Stimulated activated CD8-positive, alpha-beta memory T cell treated with anti-CD3 and anti-CD28 coated beads, Interleukin-7, amount 100 ng/mL, for 1 hour (primary cell): ENCODE results near the gene EXO1.
"Not testable (repeated sequence)": the region's sequence is repeated elsewhere in the genome, so short reads cannot be mapped to it uniquely, and the experiment has no call there.

ENCODE experiments used
- DNase-seq, 2 donors: peaks; one replicate each; pipeline ENCODE4 v3.0.0-alpha.2; 2020; ENCODE audit warnings: low read depth in 2 of 2

Gene EXO1

DNA sequence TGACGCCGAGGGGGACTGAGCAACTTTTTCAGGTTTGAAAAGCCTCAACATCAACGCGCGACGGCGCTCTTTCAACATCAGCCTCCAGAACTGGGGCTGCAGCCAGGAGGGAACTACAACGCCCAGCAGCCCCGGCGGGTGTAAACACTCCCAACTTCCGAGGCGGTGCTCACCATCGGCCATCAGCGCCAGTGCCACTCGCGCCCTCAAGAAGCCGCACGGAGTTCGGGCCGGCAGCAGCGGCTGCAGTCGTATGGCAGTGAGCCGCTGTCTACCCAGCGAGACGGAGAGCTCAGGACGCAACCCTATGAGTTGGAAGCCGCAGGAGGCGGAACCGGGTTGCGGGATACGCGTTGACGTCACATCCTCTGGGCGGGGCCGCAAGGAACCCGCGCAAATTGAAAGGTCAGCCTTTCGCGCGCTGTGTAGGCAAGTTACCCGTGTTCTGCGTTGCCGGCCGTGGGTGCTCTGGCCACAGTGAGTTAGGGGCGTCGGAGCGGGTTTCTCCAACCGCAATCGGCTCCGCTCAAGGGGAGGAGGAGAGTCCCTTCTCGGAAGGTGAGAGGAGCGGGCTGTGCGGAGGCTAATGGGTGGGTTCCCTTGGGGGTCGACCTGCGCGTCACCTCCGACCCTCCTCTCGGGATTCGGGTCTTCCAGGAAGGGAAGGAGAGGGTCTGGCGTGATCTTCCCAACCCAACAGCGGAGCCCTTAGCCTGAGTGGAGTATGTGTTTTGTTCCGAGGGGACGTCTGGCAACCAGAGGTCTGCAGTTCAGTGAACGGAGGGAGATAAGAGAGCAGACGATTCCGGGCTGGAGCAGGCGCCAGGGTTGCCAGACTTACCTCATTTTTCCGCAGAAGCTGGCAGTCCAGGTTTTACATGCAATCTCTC lies at the start of gene EXO1:
Gene EXO1 (plus strand): TSS at position 409 of the 890 bp plus-strand sequence. CDS start 2,222 bp downstream, outside the sequence.
- DNase-seq = peak; percentile 69 to 75

GRCh38 chr1:241799416-241799815 lies 48.6 kb upstream of the EXO1 start:
- DNase-seq = no peak

- no peak for DNase-seq
Observed at GRCh38 chr1:241800640-241801039, 47.4 kb upstream of the EXO1 start.

DNA sequence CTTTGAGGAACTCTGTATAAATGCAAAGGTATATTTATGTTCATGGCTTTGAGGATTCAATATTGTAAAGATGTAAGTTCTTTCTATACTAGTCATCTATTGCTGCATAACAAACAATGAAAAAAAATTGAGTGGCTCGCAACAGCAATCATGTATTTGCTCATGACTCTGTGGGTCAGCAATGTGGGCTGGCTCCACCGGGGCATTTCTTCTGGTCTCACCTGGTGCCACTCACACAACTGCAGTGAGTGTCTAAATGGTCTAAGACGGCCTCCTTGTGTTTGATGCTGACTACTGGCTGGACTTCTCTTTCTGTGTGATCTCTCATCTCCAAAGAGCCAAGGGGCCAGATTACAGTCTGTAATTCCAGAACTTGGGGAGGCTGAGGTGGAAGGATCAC lies 45.1 kb upstream of the EXO1 start:
- no peak for DNase-seq

DNA sequence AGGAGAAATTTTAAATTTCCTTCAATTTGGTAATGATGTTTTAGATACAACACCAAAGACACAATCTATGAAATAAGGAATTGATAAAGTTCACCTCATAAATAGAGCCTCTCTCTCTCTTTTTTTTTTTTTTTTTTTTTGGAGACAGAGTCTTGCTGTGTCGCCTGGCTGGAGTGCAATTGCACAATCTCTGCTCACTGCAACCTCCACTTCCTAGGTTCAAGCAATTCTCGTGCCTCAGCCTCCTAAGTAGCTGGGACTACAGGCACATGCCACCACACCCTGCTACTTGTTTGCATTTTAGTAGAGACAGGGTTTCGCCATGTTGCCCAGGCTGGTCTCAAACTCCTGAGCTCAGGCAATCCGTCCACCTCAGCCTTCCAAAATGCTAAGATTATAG lies 43.3 kb upstream of the EXO1 start:
- DNase-seq = not testable (repeated sequence)

- no peak for DNase-seq
Observed at GRCh38 chr1:241808265-241808664, 39.7 kb upstream of the EXO1 start.

GRCh38 chr1:241810769-241811405 lies 37.1 kb upstream of the EXO1 start:
- DNase-seq = no peak

- no peak for DNase-seq
Observed at GRCh38 chr1:241813768-241814320, 34.2 kb upstream of the EXO1 start.

- DNase-seq = no peak
Observed at GRCh38 chr1:241816008-241816407, 32.0 kb upstream of the EXO1 start.

- no peak for DNase-seq
Observed at GRCh38 chr1:241817331-241817792, 30.6 kb upstream of the EXO1 start.

DNA sequence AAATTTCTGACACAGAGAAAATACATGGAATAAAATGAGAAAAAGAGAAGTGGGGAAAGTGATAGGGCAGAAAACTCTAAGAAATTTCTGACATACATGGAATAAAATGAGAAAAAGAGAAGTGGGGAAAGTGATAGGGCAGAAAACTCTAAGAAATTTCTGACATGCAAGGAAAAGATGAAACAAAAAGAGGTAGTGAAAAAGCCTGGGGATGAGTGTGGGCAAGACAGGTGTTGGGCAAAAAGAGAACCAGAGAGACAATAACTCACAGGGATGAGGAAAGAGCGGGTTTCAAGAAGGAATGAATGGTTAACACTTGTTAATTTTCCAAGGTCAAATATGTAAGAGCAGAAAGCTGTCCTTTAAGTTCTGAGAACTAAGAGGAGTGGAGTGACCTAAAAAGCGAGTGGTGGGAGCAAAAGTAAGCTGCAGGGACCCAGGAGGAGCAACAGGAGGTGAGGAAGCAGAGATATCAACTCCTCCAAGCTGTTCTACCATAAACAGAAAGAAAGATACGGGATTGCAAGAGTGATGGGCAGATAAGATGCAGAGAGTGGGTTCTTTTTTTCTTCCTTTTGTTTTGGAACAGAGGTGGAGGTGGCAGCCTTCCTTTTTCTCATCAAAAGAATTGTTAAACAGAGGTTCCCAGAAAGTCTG lies 29.9 kb upstream of the EXO1 start:
- no peak for DNase-seq

- no peak for DNase-seq
Observed at GRCh38 chr1:241819340-241819866, 28.6 kb upstream of the EXO1 start.

DNA sequence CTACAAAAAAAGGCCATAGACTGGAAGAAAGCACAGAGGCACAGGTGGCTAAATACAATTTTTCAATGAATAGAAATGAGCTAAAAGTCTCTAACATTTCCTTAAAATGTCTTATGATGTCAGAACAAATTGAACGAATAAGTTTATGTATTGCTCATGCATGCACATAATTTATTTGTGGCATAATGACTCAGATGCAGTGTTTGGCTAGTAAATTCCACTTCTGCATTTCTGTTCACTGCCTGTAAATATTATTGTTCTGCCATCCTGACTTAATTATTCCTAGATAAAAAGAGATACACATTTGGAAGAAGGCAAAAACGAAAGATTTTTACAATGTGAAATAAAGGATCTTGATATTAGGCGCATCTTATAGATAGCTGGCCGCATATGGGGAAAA lies 26.6 kb upstream of the EXO1 start:
- DNase-seq = no peak

- no peak for DNase-seq
Observed at GRCh38 chr1:241822846-241823245, 25.2 kb upstream of the EXO1 start.

DNA sequence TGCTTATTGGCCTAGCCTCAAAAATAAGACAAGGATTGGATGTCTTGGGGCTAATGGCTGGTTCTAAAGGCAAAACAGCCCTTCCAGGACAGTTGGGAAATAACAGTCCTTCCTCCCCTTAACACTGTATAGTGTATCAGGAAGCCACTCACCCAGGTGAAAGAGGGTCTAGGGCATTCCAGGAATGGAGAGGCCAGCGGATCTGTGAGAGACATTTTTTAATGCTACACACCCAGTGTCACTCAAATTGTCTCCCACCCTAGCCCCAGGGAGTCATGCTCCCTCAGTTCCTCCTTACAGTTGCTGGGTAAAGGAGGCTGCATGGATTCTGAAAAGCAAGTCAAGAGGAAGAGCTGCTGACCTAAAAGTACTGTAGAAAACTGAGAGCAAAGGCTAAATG lies 24.1 kb upstream of the EXO1 start:
- no peak for DNase-seq

- no peak for DNase-seq
Observed at GRCh38 chr1:241825581-241825980, 22.4 kb upstream of the EXO1 start.

GRCh38 chr1:241826613-241827012 lies 21.4 kb upstream of the EXO1 start:
- DNase-seq = not testable (repeated sequence)

- DNase-seq = no peak
Observed at GRCh38 chr1:241827264-241827663, 20.7 kb upstream of the EXO1 start.

DNA sequence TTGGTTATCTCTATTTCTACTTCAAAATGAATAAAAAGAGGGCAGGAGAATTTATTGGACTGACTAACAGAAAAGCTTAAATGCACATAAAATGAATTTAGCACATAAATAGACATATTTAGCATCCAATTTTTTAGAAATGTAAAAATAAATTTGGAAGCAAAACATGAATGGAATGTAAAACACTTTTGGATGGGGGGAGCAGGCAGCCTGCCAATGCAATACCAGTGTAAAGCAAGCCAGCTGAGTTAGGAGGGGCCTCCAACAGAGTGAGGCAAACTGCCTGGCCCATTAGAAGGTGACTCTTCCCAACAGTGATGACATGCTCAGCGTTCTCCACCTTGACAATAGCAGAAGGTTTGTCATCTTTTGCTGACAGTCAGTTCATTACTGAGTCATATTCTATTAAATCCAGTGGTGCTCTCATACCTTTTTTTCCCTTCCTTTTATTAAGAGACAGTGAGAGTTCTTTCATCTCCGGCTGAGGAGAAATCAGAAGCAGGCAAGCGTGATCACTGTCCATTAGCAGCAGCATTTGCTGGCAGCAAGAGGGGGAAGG lies 19.5 kb upstream of the EXO1 start:
- DNase-seq = no peak

DNA sequence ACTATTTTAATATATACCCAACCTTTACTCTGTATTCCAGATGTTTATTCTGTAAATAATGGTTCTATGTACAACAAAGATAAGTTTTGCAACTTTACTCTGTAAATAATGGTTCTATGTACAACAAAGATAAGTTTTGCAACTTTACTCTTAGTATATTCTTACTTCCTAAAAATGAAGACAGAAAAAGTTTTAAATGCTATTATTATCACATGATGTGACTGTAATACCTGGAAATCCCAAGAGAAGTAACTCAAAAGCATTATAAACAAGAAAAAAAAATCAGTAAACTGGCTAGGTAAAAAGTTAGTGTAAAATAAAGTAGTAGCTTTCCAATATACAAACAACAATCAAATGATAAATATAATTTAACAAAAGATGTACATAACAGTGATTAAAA lies 18.5 kb upstream of the EXO1 start:
- no peak for DNase-seq

DNA sequence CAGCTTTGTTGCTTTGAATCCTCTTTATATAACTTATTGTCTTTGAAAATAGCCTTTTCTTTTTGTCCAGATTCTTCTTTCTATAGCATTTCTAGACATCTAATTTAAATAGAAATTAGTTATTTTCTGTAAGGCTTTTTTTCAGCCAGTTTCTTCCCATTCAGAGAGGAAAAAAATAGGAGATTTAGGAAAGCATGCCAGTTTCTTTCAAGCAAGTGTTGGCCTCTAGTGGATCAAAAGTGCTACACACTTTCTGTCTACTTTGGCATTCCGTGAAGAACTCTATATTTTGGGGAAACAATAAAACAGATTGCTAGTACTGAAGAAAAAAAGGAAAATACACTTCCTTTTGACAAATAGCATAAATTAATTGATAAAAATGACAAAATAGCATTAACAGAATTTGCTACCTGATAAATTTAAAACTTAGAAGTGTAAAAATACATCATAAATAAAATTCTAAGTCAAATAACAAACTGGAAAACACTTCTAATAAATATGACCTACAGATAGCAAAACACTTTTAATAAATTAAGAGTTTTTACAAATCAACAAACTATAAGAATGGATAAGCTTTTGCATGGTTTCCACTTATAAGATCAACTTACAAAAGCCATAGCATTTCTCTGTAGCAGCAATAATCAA lies 13.1 kb upstream of the EXO1 start:
- DNase-seq = no peak
